ENCODE results near the gene EIPR1. TPM values are rescaled to one million over a fixed set of nuclear protein-coding genes. Genes with fewer than 3 reads are reported as not detected.

Gene EIPR1
- total and polyA plus RNA-seq, 10 of the 15 experiments (the other 5 are each of a cell fraction or from before 2014, with no cell fraction given) = 23.6 to 61.2 (median 42.2) TPM

GRCh38 chr2:3162442-3163077, 215.1 kb downstream of the EIPR1 start:
- in situ Hi-C loops (cut with MboI) (no loop called here), intact Hi-C loops (cut with micrococcal nuclease; ENCODE audit: unreplicated experiment) (no loop called here)
- H4K20me1 ChIP-seq (ENCODE audit: control insufficient read depth, insufficient read depth) = no peaks in the 10 kb centered on the region
- H3K79me2 ChIP-seq (ENCODE audit: control insufficient read depth, insufficient read depth, low read length) = no peaks in the 10 kb centered on the region
- peaks cover 9% of the 10 kb centered on the region; the same call in 2 of the 3 replicates for H3K9me3 ChIP-seq (replicated peaks; ENCODE audit: control insufficient read depth, insufficient read depth, low read length)
- BruUV-seq (replicated peaks) = no TSS peak
- H3K4me2 ChIP-seq (ENCODE audit: control insufficient read depth, insufficient read depth) = no peak overlapping the region
- H3K36me3 ChIP-seq (ENCODE audit: control insufficient read depth in 2 of 2, insufficient read depth in 2 of 2, low read length in 1 of 2) = no peaks in the 10 kb centered on the region; a peak in 1 of 4 replicates
- CTCF ChIA-PET = no interaction called here
- SMC1A ChIA-PET (ENCODE audit: uncharacterized antibody, unreplicated experiment) = interaction anchor here (1.0 kb wide), 1 partner anchor 11 kb away, joined by 3 read pairs; no protein-coding TSS in a partner anchor
- POLR2A ChIA-PET = no interaction called here
- H3K4me1 ChIP-seq (ENCODE audit: control insufficient read depth, insufficient read depth, low read length) = no peaks in the 10 kb centered on the region; the same call in 1 of the 2 replicates
- DNase-seq (ENCODE audit: low read depth, low spot score) (no peak), FAIRE-seq (no peak), ATAC-seq (no peak)
- no peaks in the 10 kb centered on the region for H3K27me3 ChIP-seq (replicated peaks in 1 of 2; ENCODE audit: control insufficient read depth in 2 of 2, insufficient read depth in 2 of 2, low read length in 1 of 2)
- no peak overlapping the region for H3K9ac ChIP-seq (ENCODE audit: control insufficient read depth, insufficient read depth, low read length)
- TF ChIP-seq KDM1A (IDR thresholded peaks at IDR 0.05; ENCODE audit: borderline replicate concordance) = no peak
- TF ChIP-seq SMARCA5 (IDR thresholded peaks at IDR 0.05) = no peak
- TF ChIP-seq USF2 (IDR thresholded peaks at IDR 0.05; ENCODE audit: borderline replicate concordance, low read depth, low read length) = no peak
- no peak for TF ChIP-seq LARP7 (IDR thresholded peaks at IDR 0.05)
- no peak for TF ChIP-seq CBX5 (IDR thresholded peaks at IDR 0.05; ENCODE audit: low read depth)
- TF ChIP-seq ZNF24 (IDR thresholded peaks at IDR 0.05) = no peak
- TF ChIP-seq BCLAF1 (IDR thresholded peaks at IDR 0.05) = no peak
- no peak for TF ChIP-seq ZBED1 (IDR thresholded peaks at IDR 0.05; ENCODE audit: borderline replicate concordance)
- no peak for TF ChIP-seq POU2F2 (IDR thresholded peaks at IDR 0.05; ENCODE audit: borderline replicate concordance, low read depth, low read length)
- TF ChIP-seq ASH2L (IDR thresholded peaks at IDR 0.05; ENCODE audit: borderline replicate concordance, low read depth) = no peak
- TF ChIP-seq PRDM15 (CRISPR knock-in tag; IDR thresholded peaks at IDR 0.05) = no peak
- no peak for TF ChIP-seq SREBF1 (IDR thresholded peaks at IDR 0.05; ENCODE audit: low read length)
- H2AFZ ChIP-seq (ENCODE audit: control insufficient read depth, low read depth, low read length) = no peak overlapping the region
- no peak overlapping the region for H3K4me3 ChIP-seq
- WGBS (ENCODE audit: insufficient coverage, insufficient replicate concordance, low lambda C conversion rate, missing lambda C conversion rate) = 100% methylated on average over 6 of the region's 6 CpGs
- RAD21 ChIA-PET (ENCODE audit: unreplicated experiment) = no interaction called here
- H3K27ac ChIP-seq (ENCODE audit: control insufficient read depth, insufficient read depth) = 0 out of 2 replicates have a peak overlapping the region, but pooled peaks have one; percentile 31
